PFSK-1 (cell line): ENCODE data around the gene GPR153. TPM values are rescaled to one million over a fixed set of nuclear protein-coding genes. Genes with fewer than 3 reads are reported as not detected.

Experiments used
- FOXP2 ChIP-seq: optimal IDR thresholded peaks from 2 replicates; pipeline ENCODE3; 2011; ENCODE audit warnings: borderline replicate concordance, control low read depth, inconsistent platforms; ENCODE audit not compliant: insufficient read depth; ENCODE audit errors: extremely low read length, extremely low read depth
- POLR2AphosphoS5 ChIP-seq: IDR thresholded peaks from 2 replicates; pipeline ENCODE4 v1.6.1; 2012; ENCODE audit warnings: low read depth, mild to moderate bottlenecking, control low read depth, low read length, moderate library complexity
- REST ChIP-seq, 2 experiments: IDR thresholded peaks; 2 replicates each; pipeline versions ENCODE4 v1.6.1 to v1.8.0; 2011 to 2012; ENCODE audit warnings: low read depth in 2 of 2, low read length in 2 of 2, control low read depth in 1 of 2, inconsistent platforms in 1 of 2, mild to moderate bottlenecking in 1 of 2, moderate library complexity in 1 of 2; ENCODE audit not compliant: insufficient read depth in 1 of 2
- SIN3A ChIP-seq: IDR thresholded peaks from 2 replicates; pipeline ENCODE4 v1.6.1; 2012; ENCODE audit warnings: mild to moderate bottlenecking, low read length, moderate library complexity, borderline replicate concordance; ENCODE audit not compliant: insufficient read depth
- TAF1 ChIP-seq: IDR thresholded peaks from 2 replicates; pipeline ENCODE4 v1.6.1; 2012; ENCODE audit warnings: low read length, control low read depth, borderline replicate concordance; ENCODE audit not compliant: insufficient read depth
- polyA plus RNA-seq: library from polyadenylated mRNA; unstranded; fragments of >200 nt; gene quantifications from one replicate; pipeline ENCODE4 v1.2.1, GENCODE V29; 2012; ENCODE audit warnings: low read depth, missing spikeins; ENCODE audit not compliant: insufficient read length

Gene GPR153
- polyA plus RNA-seq: 41.6 TPM

- TF ChIP-seq FOXP2 (peak; percentile 78), REST (IDR thresholded peaks at IDR 0.05; ENCODE audit: insufficient read depth in 1 of 2, low read depth in 2 of 2, low read length in 2 of 2) (no peak), SIN3A (no peak), TAF1 (no peak)
These were observed at the start of gene GPR153 for GRCh38 chr1:6260961-6261614. Gene GPR153 (minus strand): TSS chr1:6261098. CDS start chr1:6254905, 6,193 bp downstream.

GRCh38 chr1:6310116-6310848 lies 49.4 kb upstream of the GPR153 start:
- TF ChIP-seq SIN3A (no peak), FOXP2 (no peak), REST (IDR thresholded peaks at IDR 0.05; ENCODE audit: insufficient read depth in 1 of 2, low read depth in 2 of 2, low read length in 2 of 2) (no peak), POLR2AphosphoS5 (no peak), TAF1 (no peak)

GRCh38 chr1:6309564-6309963 lies 48.7 kb upstream of the GPR153 start:
- TF ChIP-seq POLR2AphosphoS5: no peak
- no peak for TF ChIP-seq REST (IDR thresholded peaks at IDR 0.05; ENCODE audit: insufficient read depth in 1 of 2, low read depth in 2 of 2, low read length in 2 of 2)
- no peak for TF ChIP-seq TAF1
- no peak for TF ChIP-seq FOXP2
- TF ChIP-seq SIN3A: no peak

GRCh38 chr1:6308449-6308848 lies 47.6 kb upstream of the GPR153 start:
- no peak for TF ChIP-seq REST (IDR thresholded peaks at IDR 0.05; ENCODE audit: insufficient read depth in 1 of 2, low read depth in 2 of 2, low read length in 2 of 2)

- TF ChIP-seq TAF1: no peak
- no peak for TF ChIP-seq FOXP2
- TF ChIP-seq REST (IDR thresholded peaks at IDR 0.05; ENCODE audit: insufficient read depth in 1 of 2, low read depth in 2 of 2, low read length in 2 of 2): no peak
- no peak for TF ChIP-seq POLR2AphosphoS5
- no peak for TF ChIP-seq SIN3A
These were observed 46.2 kb upstream of the GPR153 start for GRCh38 chr1:6307099-6307498.
